Vagina (tissue), 2 donors: ENCODE data around the gene PALM2AKAP2. TPM values are rescaled to one million over a fixed set of nuclear protein-coding genes. Genes with fewer than 3 reads are reported as not detected.

Experiments
- DNase-seq, 2 donors: peaks; one replicate each; pipeline ENCODE4 v3.0.0-alpha.2; 2017; ENCODE audit errors: extremely low spot score in 2 of 2
- H3K27ac ChIP-seq: fragments of 200-600 bp; sonication (generic); one replicate; pipeline ENCODE4 v1.5.1; 2019
- H3K27me3 ChIP-seq: fragments of 200-600 bp; sonication (generic); one replicate; pipeline ENCODE4 v1.5.1; 2019
- H3K36me3 ChIP-seq, 2 donors: fragments of 200-600 bp; sonication (generic); one replicate each; pipeline ENCODE4 v1.5.1; 2017 to 2019
- H3K4me1 ChIP-seq: fragments of 200-600 bp; sonication (generic); one replicate; pipeline ENCODE4 v1.5.1; 2019
- H3K4me3 ChIP-seq, 2 donors: fragments of 200-600 bp; sonication (generic); 1 replicate in 1 of 2; 2 replicates in 1 of 2; pipeline ENCODE4 v1.5.1; 2016 to 2019
- H3K9me3 ChIP-seq: fragments of 200-600 bp; sonication (generic); one replicate; pipeline ENCODE4 v1.5.1; 2019
- CTCF ChIP-seq, 3 experiments: fragments of 450-650 bp in 2 of 3; fragments of 200-600 bp in 1 of 3; sonication (generic) in 1 of 3; IDR thresholded peaks; one replicate each; pipeline ENCODE4 v1.5.1; 2017 to 2019; ENCODE audit warnings: antibody characterized with exemption in 3 of 3, mild to moderate bottlenecking in 2 of 3, moderate library complexity in 2 of 3
- POLR2A ChIP-seq, 2 donors: fragments of 450-650 bp; IDR thresholded peaks; one replicate each; pipeline ENCODE4 v1.6.1; 2017; ENCODE audit warnings: antibody characterized with exemption in 2 of 2, mild to moderate bottlenecking in 2 of 2, moderate library complexity in 2 of 2
- POLR2AphosphoS5 ChIP-seq, 2 donors: sonication (generic); formaldehyde crosslinking; IDR thresholded peaks; one replicate each; pipeline ENCODE4 v1.9.0; 2017; ENCODE audit warnings: antibody characterized with exemption in 2 of 2, mild to moderate bottlenecking in 2 of 2, low read depth in 1 of 2; ENCODE audit not compliant: insufficient read depth in 1 of 2
- intact Hi-C: fragments of 100-400 bp; cut with DNase I; formaldehyde crosslinking; loops from one replicate; pipeline ENCODE4 v1.15.1; 2023
- total RNA-seq: library from RNA; depleted of rRNA; stranded (reverse); fragments of >200 nt; gene quantifications from one replicate; pipeline ENCODE4 v1.2.3, GENCODE V29; 2016

PALM2AKAP2 gene
- total RNA-seq, 1 donor from 2014 or later = 7.9 TPM

GRCh38 chr9:109813829-109814228 lies 33.8 kb downstream of the PALM2AKAP2 start:
- TF ChIP-seq POLR2AphosphoS5 (IDR thresholded peaks at IDR 0.05; ENCODE audit: insufficient read depth in 1 of 2, low read depth in 1 of 2) (no peak), CTCF (IDR thresholded peaks at IDR 0.05) (no peak), POLR2A (IDR thresholded peaks at IDR 0.05) (no peak)
- H3K4me3 ChIP-seq = no peak overlapping the region
- no peaks in the 10 kb centered on the region for H3K27me3 ChIP-seq
- peaks cover 16% of the 10 kb centered on the region for H3K4me1 ChIP-seq
- H3K27ac ChIP-seq = no peak overlapping the region
- H3K9me3 ChIP-seq = no peaks in the 10 kb centered on the region
- DNase-seq = no peak
- H3K36me3 ChIP-seq = no peaks in the 10 kb centered on the region
- intact Hi-C loops = loop anchor here (10.0 kb wide), 1 partner anchor 239 kb away; no protein-coding TSS in a partner anchor

GRCh38 chr9:109815366-109815947 lies 35.5 kb downstream of the PALM2AKAP2 start:
- no peak for DNase-seq
- TF ChIP-seq CTCF (IDR thresholded peaks at IDR 0.05) = no peak
- TF ChIP-seq POLR2AphosphoS5 (IDR thresholded peaks at IDR 0.05; ENCODE audit: insufficient read depth in 1 of 2, low read depth in 1 of 2) = no peak
- no peak for TF ChIP-seq POLR2A (IDR thresholded peaks at IDR 0.05)
- H3K27ac ChIP-seq = no peak overlapping the region
- H3K4me3 ChIP-seq = no peak overlapping the region
- H3K27me3 ChIP-seq = no peaks in the 10 kb centered on the region
- no peaks in the 10 kb centered on the region for H3K36me3 ChIP-seq
- H3K4me1 ChIP-seq = peaks cover 16% of the 10 kb centered on the region
- no peaks in the 10 kb centered on the region for H3K9me3 ChIP-seq
- intact Hi-C loops = loop anchor here (10.0 kb wide), 1 partner anchor 241 kb away; no protein-coding TSS in a partner anchor

GRCh38 chr9:109816490-109816889 lies 36.5 kb downstream of the PALM2AKAP2 start:
- H3K36me3 ChIP-seq = no peaks in the 10 kb centered on the region
- H3K27ac ChIP-seq = no peak overlapping the region
- TF ChIP-seq CTCF (IDR thresholded peaks at IDR 0.05) (no peak), POLR2A (IDR thresholded peaks at IDR 0.05) (no peak), POLR2AphosphoS5 (IDR thresholded peaks at IDR 0.05; ENCODE audit: insufficient read depth in 1 of 2, low read depth in 1 of 2) (no peak)

GRCh38 chr9:109817146-109817845 lies 37.3 kb downstream of the PALM2AKAP2 start:
- Histone ChIP-seq H3K27me3 (no peaks in the 10 kb centered on the region), H3K27ac (no peak overlapping the region), H3K4me3 (no peak overlapping the region), H3K36me3 (no peaks in the 10 kb centered on the region), H3K9me3 (no peaks in the 10 kb centered on the region), H3K4me1 (peaks cover 16% of the 10 kb centered on the region)
- intact Hi-C loops = loop anchor here (2.0 to 10.0 kb wide), 2 partner anchors 24 to 242 kb away; no protein-coding TSS in a partner anchor
- no peak for TF ChIP-seq POLR2A (IDR thresholded peaks at IDR 0.05)
- TF ChIP-seq POLR2AphosphoS5 (IDR thresholded peaks at IDR 0.05; ENCODE audit: insufficient read depth in 1 of 2, low read depth in 1 of 2) = no peak
- TF ChIP-seq CTCF (IDR thresholded peaks at IDR 0.05) = no peak
- DNase-seq = peak in 1 of 2 donors; percentile 78

More at GRCh38 chr9:109816490-109816889, 36.5 kb downstream of the PALM2AKAP2 start:
- H3K4me1 ChIP-seq = peaks cover 16% of the 10 kb centered on the region
- DNase-seq = peak in 1 of 2 donors; percentile 76
- intact Hi-C loops = loop anchor here (2.0 to 10.0 kb wide), 2 partner anchors 24 to 242 kb away; no protein-coding TSS in a partner anchor
- H3K9me3 ChIP-seq = no peaks in the 10 kb centered on the region
- no peak overlapping the region for H3K4me3 ChIP-seq
- no peaks in the 10 kb centered on the region for H3K27me3 ChIP-seq
